H1 (cell line): Measurements from ENCODE around the gene SMARCA5. TPM values are rescaled to one million over a fixed set of nuclear protein-coding genes. Genes with fewer than 3 reads are reported as not detected.

ENCODE experiments used
- CTCF ChIA-PET: fragments of 300-600 bp; sonication (Branson Sonifier 250); formaldehyde crosslinking; loops from one replicate; lab custom pipeline; 2021; ENCODE audit not compliant: partially characterized antibody; lab: Charles Lee
- POLR2A ChIA-PET: fragments of 300-600 bp; sonication (Branson Sonifier 250); formaldehyde crosslinking; loops from one replicate; lab custom pipeline; 2021; ENCODE audit warnings: inconsistent platforms; ENCODE audit not compliant: partially characterized antibody; lab: Charles Lee
- DNase-seq, 2 experiments: peaks; one replicate each; pipeline versions ENCODE4 v3.0.0 to v3.0.0-alpha.2; 2010 to 2022; ENCODE audit warnings: low spot score in 2 of 2, low read depth in 1 of 2, mixed read lengths in 1 of 2
- FAIRE-seq: peaks from 2 replicates; lab custom pipeline; 2011; peaks lifted over from hg19 to GRCh38; lab: Jason Lieb, UNC
- H2AFZ ChIP-seq: 2 replicates; pipeline ENCODE4 v1.8.1; 2012; ENCODE audit warnings: low read length, inconsistent platforms
- H2AK5ac ChIP-seq: 2 replicates; pipeline ENCODE4 v1.6.1; 2013; ENCODE audit warnings: low read depth, low read length
- H2BK120ac ChIP-seq: replicated peaks from 2 replicates; pipeline ENCODE3; 2013; ENCODE audit warnings: low read depth, low read length, inconsistent platforms
- H2BK12ac ChIP-seq: 2 replicates; pipeline ENCODE4 v1.6.1; 2013; ENCODE audit warnings: low read depth, low read length
- H2BK15ac ChIP-seq: 2 replicates; pipeline ENCODE4 v1.6.1; 2013; ENCODE audit warnings: low read length
- H2BK20ac ChIP-seq: 2 replicates; pipeline ENCODE4 v1.6.1; 2013; ENCODE audit warnings: low read length
- H2BK5ac ChIP-seq: 2 replicates; pipeline ENCODE4 v1.6.1; 2013; ENCODE audit warnings: low read depth, low read length
- H3K14ac ChIP-seq: 2 replicates; pipeline ENCODE4 v1.6.1; 2013; ENCODE audit warnings: inconsistent platforms; ENCODE audit not compliant: insufficient read length
- H3K18ac ChIP-seq: 2 replicates; pipeline ENCODE4 v1.6.1; 2013; ENCODE audit warnings: low read length; ENCODE audit errors: extremely low read depth
- H3K23ac ChIP-seq: 2 replicates; pipeline ENCODE4 v1.6.1; 2013; ENCODE audit warnings: inconsistent platforms; ENCODE audit not compliant: insufficient read length
- H3K23me2 ChIP-seq: 2 replicates; pipeline ENCODE4 v1.6.1; 2013; ENCODE audit warnings: low read depth, low read length
- H3K27ac ChIP-seq: 2 replicates; pipeline ENCODE4 v1.6.1; 2011; ENCODE audit warnings: low read depth, low read length, inconsistent platforms
- H3K27me3 ChIP-seq, 4 experiments: replicated peaks in 1 of 4; 1 replicate in 1 of 4; 2 replicates in 3 of 4; pipeline versions ENCODE4 v1.6.1 to v1.8.1; 2011 to 2013; ENCODE audit warnings: low read length in 3 of 4, mild to moderate bottlenecking in 3 of 4, inconsistent platforms in 2 of 4, mixed read lengths in 2 of 4, moderate library complexity in 1 of 4; ENCODE audit not compliant: control insufficient read depth in 3 of 4, insufficient read depth in 3 of 4; ENCODE audit errors: extremely low read depth in 1 of 4
- H3K36me3 ChIP-seq, 4 experiments: 2 replicates each; pipeline versions ENCODE4 v1.6.1 to v1.8.1; 2011 to 2013; ENCODE audit warnings: mild to moderate bottlenecking in 4 of 4, low read length in 3 of 4, moderate library complexity in 2 of 4, control low read depth in 1 of 4, inconsistent platforms in 1 of 4; ENCODE audit not compliant: insufficient read depth in 4 of 4, control insufficient read depth in 2 of 4
- H3K4ac ChIP-seq: replicated peaks from 2 replicates; pipeline ENCODE3; 2013; ENCODE audit warnings: low read length, low read depth, mixed read lengths, inconsistent platforms; ENCODE audit not compliant: insufficient read length
- H3K4me1 ChIP-seq, 4 experiments: replicated peaks in 1 of 4; 1 replicate in 1 of 4; 2 replicates in 3 of 4; pipeline versions ENCODE4 v1.6.1 to v1.8.1; 2011 to 2013; ENCODE audit warnings: low read length in 3 of 4, inconsistent platforms in 2 of 4, mixed read lengths in 1 of 4; ENCODE audit not compliant: insufficient read depth in 4 of 4, control insufficient read depth in 3 of 4
- H3K4me2 ChIP-seq, 2 experiments: 2 replicates each; pipeline versions ENCODE4 v1.6.1 to v1.8.1; 2011 to 2013; ENCODE audit warnings: low read depth in 2 of 2, low read length in 2 of 2, control low read depth in 1 of 2, inconsistent platforms in 1 of 2, mild to moderate bottlenecking in 1 of 2; ENCODE audit not compliant: insufficient read depth in 1 of 2
- H3K4me3 ChIP-seq, 4 experiments: fragments of 200-600, 300-600 bp in 1 of 4; sonication (generic), shearing (Covaris generic), sonication (Bioruptor Twin) in 1 of 4; 2 replicates each; pipeline versions ENCODE4 v1.5.1 to v1.8.1; 2011 to 2016; ENCODE audit warnings: low read length in 4 of 4, low read depth in 3 of 4, control low read depth in 2 of 4, inconsistent platforms in 2 of 4, mild to moderate bottlenecking in 2 of 4, mixed read lengths in 1 of 4, moderate library complexity in 1 of 4; ENCODE audit not compliant: insufficient read depth in 2 of 4; ENCODE audit errors: extremely low read depth in 1 of 4
- H3K56ac ChIP-seq: replicated peaks from 2 replicates; pipeline ENCODE3; 2013; ENCODE audit warnings: low read depth, mild to moderate bottlenecking, mixed read lengths, low read length, inconsistent platforms; ENCODE audit not compliant: insufficient read length
- H3K79me1 ChIP-seq: 2 replicates; pipeline ENCODE4 v1.6.1; 2013; ENCODE audit warnings: low read depth, low read length, control low read depth
- H3K79me2 ChIP-seq, 2 experiments: 2 replicates each; pipeline versions ENCODE4 v1.6.1 to v1.8.1; 2012 to 2013; ENCODE audit warnings: low read length in 2 of 2, mild to moderate bottlenecking in 2 of 2, inconsistent platforms in 1 of 2; ENCODE audit not compliant: insufficient read depth in 2 of 2, control insufficient read depth in 1 of 2
- H3K9ac ChIP-seq, 4 experiments: replicated peaks in 1 of 4; 1 replicate in 1 of 4; 2 replicates in 3 of 4; pipeline versions ENCODE4 v1.6.1 to v1.8.1; 2011 to 2013; ENCODE audit warnings: low read depth in 3 of 4, low read length in 3 of 4, control low read depth in 2 of 4, mild to moderate bottlenecking in 2 of 4, moderate library complexity in 2 of 4, inconsistent platforms in 1 of 4; ENCODE audit errors: extremely low read depth in 1 of 4
- H3K9me3 ChIP-seq, 2 experiments: 2 replicates each; pipeline versions ENCODE4 v1.6.1 to v1.8.1; 2012 to 2013; ENCODE audit warnings: mild to moderate bottlenecking in 2 of 2, moderate library complexity in 2 of 2, control low read depth in 1 of 2, inconsistent platforms in 1 of 2, low read depth in 1 of 2, low read length in 1 of 2, mixed read lengths in 1 of 2; ENCODE audit not compliant: insufficient read depth in 2 of 2
- H4K20me1 ChIP-seq, 2 experiments: replicated peaks in 1 of 2; 2 replicates each; pipeline versions ENCODE3 to v1.8.1; 2011 to 2013; ENCODE audit warnings: inconsistent platforms in 2 of 2, low read length in 2 of 2, mild to moderate bottlenecking in 1 of 2; ENCODE audit not compliant: insufficient read depth in 2 of 2, control insufficient read depth in 1 of 2
- H4K5ac ChIP-seq: 2 replicates; pipeline ENCODE4 v1.6.1; 2013; ENCODE audit warnings: low read length, low read depth, mixed read lengths, inconsistent platforms; ENCODE audit not compliant: insufficient read length
- H4K8ac ChIP-seq: 2 replicates; pipeline ENCODE4 v1.8.0; 2013; ENCODE audit warnings: mild to moderate bottlenecking, moderate library complexity, low read length, inconsistent platforms; ENCODE audit not compliant: insufficient read depth; ENCODE audit errors: extremely low read depth
- H4K91ac ChIP-seq: replicated peaks from 2 replicates; pipeline ENCODE3; 2013; ENCODE audit warnings: low read length, mixed read lengths, inconsistent platforms; ENCODE audit not compliant: insufficient read length
- GTF2F1 ChIP-seq: IDR thresholded peaks from 2 replicates; pipeline ENCODE4 v1.6.1; 2012; ENCODE audit warnings: low read depth, low read length, improper control_type of control experiment, borderline replicate concordance
- KDM1A ChIP-seq: fragments of 200-600, 300-600 bp; sonication (generic); IDR thresholded peaks from 2 replicates; pipeline ENCODE4 v1.7.1; 2016; ENCODE audit warnings: mild to moderate bottlenecking, low read length, borderline replicate concordance
- KDM4A ChIP-seq: IDR thresholded peaks from one replicate; pipeline ENCODE4 v1.7.1; 2012; ENCODE audit warnings: low read depth, mild to moderate bottlenecking, moderate library complexity, low read length, inconsistent platforms; ENCODE audit not compliant: severe bottlenecking
- MAX ChIP-seq: IDR thresholded peaks from 2 replicates; pipeline ENCODE4 v1.6.1; 2012; ENCODE audit warnings: inconsistent platforms
- SP1 ChIP-seq: IDR thresholded peaks from 2 replicates; pipeline ENCODE4 v1.6.1; 2011; ENCODE audit warnings: low read depth, low read length
- WGBS, 2 experiments: shearing (Covaris generic) in 1 of 2; methylation state at CpG; one replicate each; pipeline versions ENCODE4 v1.1.6 to v1.1.7; 2013 to 2015; ENCODE audit warnings: low lambda C conversion rate in 2 of 2, mixed read lengths in 2 of 2, inconsistent platforms in 1 of 2, low coverage in 1 of 2, missing lambda C conversion rate in 1 of 2; ENCODE audit not compliant: insufficient replicate concordance in 2 of 2, insufficient coverage in 1 of 2, insufficient read length in 1 of 2; ENCODE audit errors: extremely low coverage in 1 of 2, missing lambda C conversion rate in 1 of 2; 5-methylcytosine and 5-hydroxymethylcytosine counted together
- polyA plus RNA-seq, 7 experiments: library from polyadenylated mRNA; depleted of rRNA in 3 of 7; stranded (reverse) in 5 of 7; unstranded in 2 of 7; fragments of >200 nt in 5 of 7; fragments of 200-250 nt in 2 of 7; gene quantifications; 1 replicate in 5 of 7; 2 replicates in 1 of 7; 4 replicates in 1 of 7; pipeline versions ENCODE4 v1.2.1 to v1.2.3, GENCODE V29; 2011 to 2013; ENCODE audit warnings: missing spikeins in 2 of 7, mixed read lengths in 2 of 7
- total RNA-seq: library from RNA; stranded (reverse); fragmentation: NEBNext Ultra II Directional; extraction: Animal tissue kit (Norgen Biotek cat#: 25700); gene quantifications from 2 replicates; pipeline ENCODE4 v1.2.1, GENCODE V29; 2021

Gene SMARCA5
- total and polyA plus RNA-seq, 2 of the 8 experiments (the other 6 are each of a cell fraction or from before 2014, with no cell fraction given) = 13.9 to 112 TPM

DNA sequence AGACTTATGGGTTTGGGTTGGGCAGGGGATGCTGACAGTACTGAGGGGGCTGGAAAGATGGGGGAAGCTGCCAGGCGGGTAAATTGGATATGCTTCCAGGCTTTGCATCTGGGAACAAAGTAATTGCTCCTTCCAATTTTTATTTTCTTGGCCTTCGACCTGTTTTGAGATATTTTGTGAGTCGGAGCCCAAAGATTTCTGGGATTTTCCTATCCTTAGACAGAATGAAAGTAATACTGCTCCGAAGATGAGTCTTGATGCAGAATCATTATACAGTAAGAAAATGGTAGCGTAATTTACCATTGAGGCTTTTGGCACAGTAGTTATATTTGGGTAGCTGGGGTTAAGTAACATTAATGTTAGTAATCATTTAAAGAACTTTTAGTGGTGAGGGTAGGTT is 1.4 kb downstream of the SMARCA5 start:
- Histone ChIP-seq H3K23ac (no peak overlapping the region), H4K91ac (no peak overlapping the region), H2BK120ac (no peak overlapping the region), H2BK5ac (no peak overlapping the region), H2AFZ (no peak overlapping the region), H3K27ac (no peak overlapping the region), H3K79me2 (peaks cover 23 to 62% of the 10 kb centered on the region in 2 experiments), H2BK15ac (no peak overlapping the region), H2BK12ac (no peak overlapping the region), H3K79me1 (no peaks in the 10 kb centered on the region), H2BK20ac (no peak overlapping the region), H3K4me1 (peaks cover 0 to 3% (median 0%) of the 10 kb centered on the region in 4 experiments; a peak in 2 of 7 replicates), H4K5ac (no peak overlapping the region), H4K20me1 (peaks cover 12 to 18% of the 10 kb centered on the region in 2 experiments), H3K4me3 (peak overlapping the region; percentile 93 to 98 (median 94))
- ChIA-PET CTCF (interaction anchor here (0.6 kb wide), 1 partner anchor 465 kb away, joined by 3 read pairs; no protein-coding TSS in a partner anchor), POLR2A (interaction anchor here (0.6 to 3.1 kb wide), 9 partner anchors 9 to 329 kb away, joined by 3 to 11 read pairs (median 4); partner anchors contain the start of gene GAB1)
- 41% methylated on average over 5 of the region's 5 CpGs; no CpG with 5 or more reads in 1 of the 2 experiments for WGBS, 2 experiments
- TF ChIP-seq KDM4A (no peak), GTF2F1 (no peak), SP1 (no peak), KDM1A (no peak), MAX (no peak)
- TF ChIP-seq, all 59 proteins: peak for 0
- Histone ChIP-seq H3K9me3 (no peaks in the 10 kb centered on the region), H4K8ac (no peak overlapping the region), H3K14ac (no peak overlapping the region), H3K4me2 (peak overlapping the region; percentile 68 to 76), H3K23me2 (no peaks in the 10 kb centered on the region), H3K4ac (no peak overlapping the region), H3K56ac (no peak overlapping the region), H3K36me3 (peaks cover 0 to 31% (median 14%) of the 10 kb centered on the region in 4 experiments; a peak in 6 of 8 replicates), H3K9ac (peak overlapping the region in 3 of 4 experiments; percentile 95 to 98 (median 96); a peak in 6 of 7 replicates), H3K27me3 (no peaks in the 10 kb centered on the region), H2AK5ac (no peak overlapping the region), H3K18ac (no peak overlapping the region)
- FAIRE-seq = no peak
- no peak for DNase-seq
